ENCODE measurements around the gene SATB2.

Gene SATB2

GRCh38 chr2:199261239-199261638 is 196.5 kb downstream of the SATB2 start:
- no peak overlapping the region for H3K4me3 ChIP-seq
- H3K27ac ChIP-seq, result no peak overlapping the region
- no peak for TF ChIP-seq CTCF (IDR thresholded peaks at IDR 0.05)
- no peak for DNase-seq (ENCODE audit: low spot score)

GRCh38 chr2:199259671-199260070 is 198.1 kb downstream of the SATB2 start:
- TF ChIP-seq CTCF (IDR thresholded peaks at IDR 0.05), result no peak
- H3K27ac ChIP-seq, result no peak overlapping the region
- DNase-seq (ENCODE audit: low spot score), result no peak
- no peak overlapping the region for H3K4me3 ChIP-seq

GRCh38 chr2:199258291-199258690 is 199.4 kb downstream of the SATB2 start:
- TF ChIP-seq CTCF (IDR thresholded peaks at IDR 0.05), result no peak
- DNase-seq (ENCODE audit: low spot score), result no peak
- H3K27ac ChIP-seq, result no peak overlapping the region
- no peak overlapping the region for H3K4me3 ChIP-seq

GRCh38 chr2:199257261-199258224 is 200.2 kb downstream of the SATB2 start:
- no peak overlapping the region for H3K4me3 ChIP-seq
- DNase-seq (ENCODE audit: low spot score), result no peak
- H3K27ac ChIP-seq, result no peak overlapping the region
- no peak for TF ChIP-seq CTCF (IDR thresholded peaks at IDR 0.05)

GRCh38 chr2:199230091-199230490 is 227.6 kb downstream of the SATB2 start:
- DNase-seq (ENCODE audit: low spot score), result no peak
- Histone ChIP-seq H3K4me3 (no peak overlapping the region), H3K27ac (no peak overlapping the region)
- TF ChIP-seq CTCF (IDR thresholded peaks at IDR 0.05), result no peak

- no peak overlapping the region for H3K27ac ChIP-seq
- H3K4me3 ChIP-seq, result no peak overlapping the region
- no peak for DNase-seq (ENCODE audit: low spot score)
- no peak for TF ChIP-seq CTCF (IDR thresholded peaks at IDR 0.05)
These were observed 228.6 kb downstream of the SATB2 start for GRCh38 chr2:199228887-199229819.
